Colonic mucosa (tissue), 4 donors: ENCODE measurements around the gene RSF1. TPM values are rescaled to one million over a fixed set of nuclear protein-coding genes. Genes with fewer than 3 reads are reported as not detected.

Source experiments
- DNase-seq: peaks from one replicate; pipeline ENCODE4 v3.0.0-alpha.2; 2020
- H3K27ac ChIP-seq: fragments of 200-600 bp; one replicate; pipeline ENCODE4 v1.8.0; 2021
- H3K27me3 ChIP-seq: fragments of 200-600 bp; one replicate; pipeline ENCODE4 v1.8.0; 2021
- H3K36me3 ChIP-seq: fragments of 200-600 bp; one replicate; pipeline ENCODE4 v1.8.0; 2021
- H3K4me1 ChIP-seq: fragments of 200-600 bp; one replicate; pipeline ENCODE4 v1.8.0; 2021; ENCODE audit warnings: mild to moderate bottlenecking
- H3K4me3 ChIP-seq: fragments of 200-600 bp; one replicate; pipeline ENCODE4 v1.8.0; 2021
- H3K9ac ChIP-seq, 2 donors: one replicate each; pipeline ENCODE4 v1.7.0; 2013; ENCODE audit warnings: control low read depth in 2 of 2, low read depth in 2 of 2, low read length in 2 of 2
- H3K9me3 ChIP-seq: fragments of 200-600 bp; one replicate; pipeline ENCODE4 v1.8.0; 2021
- CTCF ChIP-seq: fragments of 200-600 bp; IDR thresholded peaks from one replicate; pipeline ENCODE4 v1.8.0; 2022; ENCODE audit warnings: antibody characterized with exemption, mild to moderate bottlenecking
- intact Hi-C: fragments of 100-400 bp; cut with DNase I; formaldehyde crosslinking; loops from one replicate; pipeline ENCODE4 v1.14.1; 2022
- total RNA-seq, 2 donors: library from RNA; stranded (reverse); fragmentation: NEBNext Ultra II Directional in 1 of 2; extraction: Animal tissue kit (Norgen Biotek cat#: 25700) in 1 of 2; gene quantifications; one replicate each; pipeline ENCODE4 v1.2.1, GENCODE V29; 2021
- donor health status: healthy.
- donor health status: DM: no; HTN: no; CAD: no.
- donor health status: DM: no; HTN: no; CAD: no.

The RSF1 gene
- total RNA-seq, 2 donors from 2014 or later, result 36.7 to 68.2 TPM

GRCh38 chr11:77630157-77630710, 190.3 kb downstream of the RSF1 start:
- no peaks in the 10 kb centered on the region for H3K27me3 ChIP-seq
- no peak overlapping the region for H3K27ac ChIP-seq
- no peak for DNase-seq
- intact Hi-C loops, result no loop called here
- no peaks in the 10 kb centered on the region for H3K9me3 ChIP-seq
- TF ChIP-seq CTCF, result no peak
- no peak overlapping the region for H3K4me3 ChIP-seq
- no peak overlapping the region for H3K9ac ChIP-seq
- no peaks in the 10 kb centered on the region for H3K4me1 ChIP-seq
- H3K36me3 ChIP-seq, result no peaks in the 10 kb centered on the region

GRCh38 chr11:77619576-77620198, 200.8 kb downstream of the RSF1 start:
- H3K36me3 ChIP-seq, result no peaks in the 10 kb centered on the region
- H3K4me1 ChIP-seq, result no peaks in the 10 kb centered on the region
- peak; percentile 74 for TF ChIP-seq CTCF
- no peaks in the 10 kb centered on the region for H3K9me3 ChIP-seq
- H3K27ac ChIP-seq, result no peak overlapping the region
- H3K4me3 ChIP-seq, result no peak overlapping the region
- no peaks in the 10 kb centered on the region for H3K27me3 ChIP-seq
- intact Hi-C loops, result loop anchor here (5.0 kb wide), 1 partner anchor 427 kb away; no protein-coding TSS in a partner anchor
- no peak overlapping the region for H3K9ac ChIP-seq
- peak; percentile 50 for DNase-seq

GRCh38 chr11:77617892-77618291, 202.6 kb downstream of the RSF1 start:
- TF ChIP-seq CTCF, result no peak
- Histone ChIP-seq H3K27ac (no peak overlapping the region), H3K9me3 (no peaks in the 10 kb centered on the region), H3K27me3 (no peaks in the 10 kb centered on the region), H3K36me3 (no peaks in the 10 kb centered on the region), H3K4me1 (no peaks in the 10 kb centered on the region), H3K4me3 (no peak overlapping the region), H3K9ac (no peak overlapping the region)
- no peak for DNase-seq
- intact Hi-C loops, result no loop called here

GRCh38 chr11:77611921-77612320, 208.6 kb downstream of the RSF1 start:
- no peaks in the 10 kb centered on the region for H3K4me1 ChIP-seq
- H3K9ac ChIP-seq, result no peak overlapping the region
- intact Hi-C loops, result no loop called here
- no peak for TF ChIP-seq CTCF
- H3K4me3 ChIP-seq, result no peak overlapping the region
- no peak for DNase-seq
- no peak overlapping the region for H3K27ac ChIP-seq
- H3K27me3 ChIP-seq, result no peaks in the 10 kb centered on the region
- no peaks in the 10 kb centered on the region for H3K9me3 ChIP-seq
- no peaks in the 10 kb centered on the region for H3K36me3 ChIP-seq

Other genes starting within 250 kb of the RSF1 start
- 1 to 10 TPM; 4.3 to 5.4 TPM for gene AQP11, start 230.8 kb downstream of the RSF1 start, total RNA-seq
- 10 to 100 TPM; 81.0 to 81.6 TPM for gene CLNS1A, start 182.9 kb downstream of the RSF1 start, total RNA-seq
- 10 to 100 TPM; 12.9 to 20.0 TPM for gene AAMDC, start 422 bp upstream of the RSF1 start, total RNA-seq
- 10 to 100 TPM; 21.5 to 28.0 TPM for gene INTS4, start 173.9 kb upstream of the RSF1 start, total RNA-seq
- gene KCTD14, start 202.6 kb upstream of the RSF1 start, total RNA-seq, result 10 to 100 TPM; 19.5 to 19.7 TPM
- gene THRSP, start 243.1 kb upstream of the RSF1 start, total RNA-seq, result under 1 TPM in 1 of 2 donors, not detected in 1; 0.61 TPM